GM23338 (cell line): ENCODE results near the gene GAB2. TPM values are rescaled to one million over a fixed set of nuclear protein-coding genes. Genes with fewer than 3 reads are reported as not detected.
"Not testable (repeated sequence)": the region's sequence is repeated elsewhere in the genome, so short reads cannot be mapped to it uniquely, and the experiment has no call there.

Experiments
- ATAC-seq: fragments of 200-7000 bp; cut with Tn5 transposase; 3 replicates; pipeline ENCODE4 v1.9.1; 2020
- DNase-seq: peaks from one replicate; pipeline ENCODE4 v3.0.0-alpha.2; 2015; ENCODE audit warnings: low spot score
- H2AFZ ChIP-seq: fragments of 200-600 bp; sonication (generic); 2 replicates; pipeline ENCODE4 v1.8.0; 2016; ENCODE audit warnings: antibody characterized with exemption, mild to moderate bottlenecking, moderate library complexity
- H3F3A ChIP-seq: fragments of 200-600 bp; sonication (generic); replicated peaks from 2 replicates; pipeline ENCODE4 v1.8.0; 2017; ENCODE audit warnings: antibody characterized with exemption, mixed run types, low read depth
- H3K27ac ChIP-seq: fragments of 200-600 bp; sonication (generic); 2 replicates; pipeline ENCODE4 v1.6.1; 2016; ENCODE audit warnings: low read depth
- H3K27me3 ChIP-seq: fragments of 200-600 bp; sonication (generic); 2 replicates; pipeline ENCODE4 v1.8.0; 2016; ENCODE audit warnings: mild to moderate bottlenecking, mixed run types, moderate library complexity; ENCODE audit not compliant: insufficient read depth
- H3K36me3 ChIP-seq: fragments of 200-600 bp; sonication (generic); 2 replicates; pipeline ENCODE4 v1.8.0; 2016; ENCODE audit warnings: mild to moderate bottlenecking; ENCODE audit not compliant: insufficient read depth
- H3K4me1 ChIP-seq: fragments of 200-600 bp; sonication (generic); 2 replicates; pipeline ENCODE4 v1.8.0; 2016; ENCODE audit warnings: mild to moderate bottlenecking, moderate library complexity; ENCODE audit not compliant: insufficient read depth
- H3K4me2 ChIP-seq: fragments of 200-600 bp; sonication (generic); 2 replicates; pipeline ENCODE4 v1.7.1; 2017; ENCODE audit warnings: mixed run types
- H3K4me3 ChIP-seq: fragments of 200-600 bp; sonication (generic); 2 replicates; pipeline ENCODE4 v1.6.1; 2016; ENCODE audit warnings: mixed run types
- H3K79me2 ChIP-seq: fragments of 200-600 bp; sonication (generic); replicated peaks from 2 replicates; pipeline ENCODE4 v1.8.0; 2017; ENCODE audit warnings: mild to moderate bottlenecking; ENCODE audit not compliant: insufficient read depth
- H3K9me2 ChIP-seq: fragments of 200-600 bp; sonication (generic); 2 replicates; pipeline ENCODE4 v1.8.0; 2017; ENCODE audit not compliant: insufficient read depth
- H4K20me1 ChIP-seq: fragments of 200-600 bp; sonication (generic); replicated peaks from 2 replicates; pipeline ENCODE4 v1.8.0; 2017; ENCODE audit warnings: mild to moderate bottlenecking; ENCODE audit not compliant: insufficient read depth
- H3K27ac Mint-ChIP-seq: 2 replicates; pipeline ENCODE4 v1.8.0; 2020; ENCODE audit warnings: inconsistent platforms, mild to moderate bottlenecking, moderate library complexity, mixed read lengths
- H3K27me3 Mint-ChIP-seq: 3 replicates; pipeline ENCODE4 v1.8.0; 2022; ENCODE audit warnings: low read depth, mild to moderate bottlenecking, moderate library complexity, mixed read lengths, inconsistent platforms; ENCODE audit not compliant: insufficient read depth, poor library complexity
- H3K36me3 Mint-ChIP-seq: 3 replicates; pipeline ENCODE4 v1.8.0; 2021; ENCODE audit warnings: low read depth, mild to moderate bottlenecking, inconsistent platforms, moderate library complexity, mixed read lengths
- H3K4me1 Mint-ChIP-seq: 3 replicates; pipeline ENCODE4 v1.8.0; 2020; ENCODE audit warnings: mild to moderate bottlenecking, inconsistent platforms, mixed read lengths
- H3K4me3 Mint-ChIP-seq: 3 replicates; pipeline ENCODE4 v1.8.0; 2021; ENCODE audit warnings: moderate library complexity, mild to moderate bottlenecking, inconsistent platforms, mixed read lengths
- H3K9me3 Mint-ChIP-seq: 3 replicates; pipeline ENCODE4 v1.8.0; 2020; ENCODE audit warnings: moderate library complexity, mild to moderate bottlenecking, inconsistent platforms, mixed read lengths
- EZH2 ChIP-seq: fragments of 200-600 bp; sonication (generic); IDR thresholded peaks from one replicate; pipeline ENCODE4 v1.8.0; 2017; ENCODE audit warnings: antibody characterized with exemption, mild to moderate bottlenecking, low read depth; ENCODE audit not compliant: unreplicated experiment
- EZH2phosphoT487 ChIP-seq: fragments of 200-600 bp; sonication (generic); IDR thresholded peaks from one replicate; pipeline ENCODE4 v1.8.1; 2018; ENCODE audit warnings: antibody characterized with exemption; ENCODE audit not compliant: unreplicated experiment
- POLR2AphosphoS5 ChIP-seq: IDR thresholded peaks from 2 replicates; pipeline ENCODE4 v1.6.1; 2016; ENCODE audit warnings: antibody characterized with exemption, low read depth
- STAT1 ChIP-seq: IDR thresholded peaks from one replicate; pipeline ENCODE4 v1.6.1; 2016; ENCODE audit warnings: antibody characterized with exemption; ENCODE audit not compliant: unreplicated experiment
- ZNF331 ChIP-seq: fragments of 250-450 bp; sonication (Bioruptor Pico); IDR thresholded peaks from 2 replicates; pipeline ENCODE4 v1.5.0; 2020; ENCODE audit warnings: low read depth, mild to moderate bottlenecking, moderate library complexity
- polyA plus RNA-seq: library from polyadenylated mRNA; unstranded; fragments of >200 nt; fragmentation: Nextera tagmentation; extraction: Ambion mirVana; gene quantifications from 2 replicates; pipeline ENCODE4 v1.2.1, GENCODE V29; 2016
- total RNA-seq: library from RNA; depleted of rRNA; stranded (reverse); fragments of >200 nt; shearing (Covaris generic); gene quantifications from 2 replicates; pipeline ENCODE4 v1.2.3, GENCODE V29; 2014
- TF ChIP-seq, protein P1 (sequence below): fragments of 250-450 bp; sonication (Bioruptor Pico); IDR thresholded peaks from 2 replicates; pipeline ENCODE4 v1.5.0; 2020; ENCODE audit warnings: mild to moderate bottlenecking, moderate library complexity
- TF ChIP-seq, protein P2 (sequence below), 2 experiments: fragments of 200-600 bp in 1 of 2; sonication (generic) in 1 of 2; conservative IDR thresholded peaks; 2 replicates each; pipeline versions ENCODE4 v1.5.1 to v1.6.1; 2016 to 2017; ENCODE audit warnings: antibody characterized with exemption in 2 of 2, low read depth in 2 of 2, mild to moderate bottlenecking in 2 of 2, moderate library complexity in 1 of 2
- TF ChIP-seq, protein P3 (sequence below): IDR thresholded peaks from 2 replicates; pipeline ENCODE4 v1.6.1; 2016; ENCODE audit warnings: antibody characterized with exemption
- TF ChIP-seq, protein P4 (sequence below): IDR thresholded peaks from one replicate; pipeline ENCODE4 v1.6.1; 2018; ENCODE audit warnings: antibody characterized with exemption; ENCODE audit not compliant: unreplicated experiment

Gene GAB2
- total and polyA plus RNA-seq, 2 experiments from 2014 or later, result 2.0 to 10.8 TPM

DNA sequence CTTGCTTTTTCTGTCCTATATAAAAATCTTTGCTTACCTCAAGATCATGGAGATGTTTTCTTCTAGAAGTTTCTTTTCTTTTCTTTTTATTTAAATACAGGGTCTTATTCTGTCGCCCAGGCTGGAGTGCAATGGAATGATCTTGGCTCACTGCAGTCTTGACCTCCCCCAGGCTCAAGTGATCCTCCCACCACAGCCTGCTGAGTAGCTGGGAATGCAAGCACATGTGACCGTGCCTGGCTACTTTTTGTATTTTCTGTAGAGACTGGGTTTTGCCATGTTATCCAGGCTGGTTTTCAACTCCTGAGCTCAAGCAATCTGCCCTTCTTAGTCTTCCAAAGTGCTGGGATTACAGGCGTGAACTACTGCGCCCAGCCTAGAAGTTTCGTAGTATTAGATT, 183.6 kb downstream of the GAB2 start (continued):
- TF ChIP-seq, protein P1, sequence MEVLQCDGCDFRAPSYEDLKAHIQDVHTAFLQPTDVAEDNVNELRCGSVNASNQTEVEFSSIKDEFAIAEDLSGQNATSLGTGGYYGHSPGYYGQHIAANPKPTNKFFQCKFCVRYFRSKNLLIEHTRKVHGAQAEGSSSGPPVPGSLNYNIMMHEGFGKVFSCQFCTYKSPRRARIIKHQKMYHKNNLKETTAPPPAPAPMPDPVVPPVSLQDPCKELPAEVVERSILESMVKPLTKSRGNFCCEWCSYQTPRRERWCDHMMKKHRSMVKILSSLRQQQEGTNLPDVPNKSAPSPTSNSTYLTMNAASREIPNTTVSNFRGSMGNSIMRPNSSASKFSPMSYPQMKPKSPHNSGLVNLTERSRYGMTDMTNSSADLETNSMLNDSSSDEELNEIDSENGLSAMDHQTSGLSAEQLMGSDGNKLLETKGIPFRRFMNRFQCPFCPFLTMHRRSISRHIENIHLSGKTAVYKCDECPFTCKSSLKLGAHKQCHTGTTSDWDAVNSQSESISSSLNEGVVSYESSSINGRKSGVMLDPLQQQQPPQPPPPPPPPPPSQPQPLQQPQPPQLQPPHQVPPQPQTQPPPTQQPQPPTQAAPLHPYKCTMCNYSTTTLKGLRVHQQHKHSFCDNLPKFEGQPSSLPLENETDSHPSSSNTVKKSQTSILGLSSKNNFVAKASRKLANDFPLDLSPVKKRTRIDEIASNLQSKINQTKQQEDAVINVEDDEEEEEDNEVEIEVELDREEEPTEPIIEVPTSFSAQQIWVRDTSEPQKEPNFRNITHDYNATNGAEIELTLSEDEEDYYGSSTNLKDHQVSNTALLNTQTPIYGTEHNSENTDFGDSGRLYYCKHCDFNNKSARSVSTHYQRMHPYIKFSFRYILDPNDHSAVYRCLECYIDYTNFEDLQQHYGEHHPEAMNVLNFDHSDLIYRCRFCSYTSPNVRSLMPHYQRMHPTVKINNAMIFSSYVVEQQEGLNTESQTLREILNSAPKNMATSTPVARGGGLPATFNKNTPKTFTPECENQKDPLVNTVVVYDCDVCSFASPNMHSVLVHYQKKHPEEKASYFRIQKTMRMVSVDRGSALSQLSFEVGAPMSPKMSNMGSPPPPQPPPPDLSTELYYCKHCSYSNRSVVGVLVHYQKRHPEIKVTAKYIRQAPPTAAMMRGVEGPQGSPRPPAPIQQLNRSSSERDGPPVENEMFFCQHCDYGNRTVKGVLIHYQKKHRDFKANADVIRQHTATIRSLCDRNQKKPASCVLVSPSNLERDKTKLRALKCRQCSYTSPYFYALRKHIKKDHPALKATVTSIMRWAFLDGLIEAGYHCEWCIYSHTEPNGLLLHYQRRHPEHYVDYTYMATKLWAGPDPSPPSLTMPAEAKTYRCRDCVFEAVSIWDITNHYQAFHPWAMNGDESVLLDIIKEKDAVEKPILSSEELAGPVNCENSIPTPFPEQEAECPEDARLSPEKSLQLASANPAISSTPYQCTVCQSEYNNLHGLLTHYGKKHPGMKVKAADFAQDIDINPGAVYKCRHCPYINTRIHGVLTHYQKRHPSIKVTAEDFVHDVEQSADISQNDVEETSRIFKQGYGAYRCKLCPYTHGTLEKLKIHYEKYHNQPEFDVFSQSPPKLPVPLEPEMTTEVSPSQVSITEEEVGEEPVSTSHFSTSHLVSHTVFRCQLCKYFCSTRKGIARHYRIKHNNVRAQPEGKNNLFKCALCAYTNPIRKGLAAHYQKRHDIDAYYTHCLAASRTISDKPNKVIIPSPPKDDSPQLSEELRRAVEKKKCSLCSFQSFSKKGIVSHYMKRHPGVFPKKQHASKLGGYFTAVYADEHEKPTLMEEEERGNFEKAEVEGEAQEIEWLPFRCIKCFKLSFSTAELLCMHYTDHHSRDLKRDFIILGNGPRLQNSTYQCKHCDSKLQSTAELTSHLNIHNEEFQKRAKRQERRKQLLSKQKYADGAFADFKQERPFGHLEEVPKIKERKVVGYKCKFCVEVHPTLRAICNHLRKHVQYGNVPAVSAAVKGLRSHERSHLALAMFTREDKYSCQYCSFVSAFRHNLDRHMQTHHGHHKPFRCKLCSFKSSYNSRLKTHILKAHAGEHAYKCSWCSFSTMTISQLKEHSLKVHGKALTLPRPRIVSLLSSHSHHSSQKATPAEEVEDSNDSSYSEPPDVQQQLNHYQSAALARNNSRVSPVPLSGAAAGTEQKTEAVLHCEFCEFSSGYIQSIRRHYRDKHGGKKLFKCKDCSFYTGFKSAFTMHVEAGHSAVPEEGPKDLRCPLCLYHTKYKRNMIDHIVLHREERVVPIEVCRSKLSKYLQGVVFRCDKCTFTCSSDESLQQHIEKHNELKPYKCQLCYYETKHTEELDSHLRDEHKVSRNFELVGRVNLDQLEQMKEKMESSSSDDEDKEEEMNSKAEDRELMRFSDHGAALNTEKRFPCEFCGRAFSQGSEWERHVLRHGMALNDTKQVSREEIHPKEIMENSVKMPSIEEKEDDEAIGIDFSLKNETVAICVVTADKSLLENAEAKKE (CRISPR knock-in tag), result no peak
- TF ChIP-seq, protein P2, sequence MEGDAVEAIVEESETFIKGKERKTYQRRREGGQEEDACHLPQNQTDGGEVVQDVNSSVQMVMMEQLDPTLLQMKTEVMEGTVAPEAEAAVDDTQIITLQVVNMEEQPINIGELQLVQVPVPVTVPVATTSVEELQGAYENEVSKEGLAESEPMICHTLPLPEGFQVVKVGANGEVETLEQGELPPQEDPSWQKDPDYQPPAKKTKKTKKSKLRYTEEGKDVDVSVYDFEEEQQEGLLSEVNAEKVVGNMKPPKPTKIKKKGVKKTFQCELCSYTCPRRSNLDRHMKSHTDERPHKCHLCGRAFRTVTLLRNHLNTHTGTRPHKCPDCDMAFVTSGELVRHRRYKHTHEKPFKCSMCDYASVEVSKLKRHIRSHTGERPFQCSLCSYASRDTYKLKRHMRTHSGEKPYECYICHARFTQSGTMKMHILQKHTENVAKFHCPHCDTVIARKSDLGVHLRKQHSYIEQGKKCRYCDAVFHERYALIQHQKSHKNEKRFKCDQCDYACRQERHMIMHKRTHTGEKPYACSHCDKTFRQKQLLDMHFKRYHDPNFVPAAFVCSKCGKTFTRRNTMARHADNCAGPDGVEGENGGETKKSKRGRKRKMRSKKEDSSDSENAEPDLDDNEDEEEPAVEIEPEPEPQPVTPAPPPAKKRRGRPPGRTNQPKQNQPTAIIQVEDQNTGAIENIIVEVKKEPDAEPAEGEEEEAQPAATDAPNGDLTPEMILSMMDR (conservative IDR thresholded peaks at IDR 0.05; ENCODE audit: low read depth in 2 of 2), result no peak
- TF ChIP-seq, protein P3, sequence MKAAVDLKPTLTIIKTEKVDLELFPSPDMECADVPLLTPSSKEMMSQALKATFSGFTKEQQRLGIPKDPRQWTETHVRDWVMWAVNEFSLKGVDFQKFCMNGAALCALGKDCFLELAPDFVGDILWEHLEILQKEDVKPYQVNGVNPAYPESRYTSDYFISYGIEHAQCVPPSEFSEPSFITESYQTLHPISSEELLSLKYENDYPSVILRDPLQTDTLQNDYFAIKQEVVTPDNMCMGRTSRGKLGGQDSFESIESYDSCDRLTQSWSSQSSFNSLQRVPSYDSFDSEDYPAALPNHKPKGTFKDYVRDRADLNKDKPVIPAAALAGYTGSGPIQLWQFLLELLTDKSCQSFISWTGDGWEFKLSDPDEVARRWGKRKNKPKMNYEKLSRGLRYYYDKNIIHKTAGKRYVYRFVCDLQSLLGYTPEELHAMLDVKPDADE, result no peak
- no peak for TF ChIP-seq STAT1
- TF ChIP-seq EZH2phosphoT487, result no peak
- no peak for TF ChIP-seq EZH2
- TF ChIP-seq ZNF331, result no peak
- TF ChIP-seq POLR2AphosphoS5, result no peak
- TF ChIP-seq, protein P4, sequence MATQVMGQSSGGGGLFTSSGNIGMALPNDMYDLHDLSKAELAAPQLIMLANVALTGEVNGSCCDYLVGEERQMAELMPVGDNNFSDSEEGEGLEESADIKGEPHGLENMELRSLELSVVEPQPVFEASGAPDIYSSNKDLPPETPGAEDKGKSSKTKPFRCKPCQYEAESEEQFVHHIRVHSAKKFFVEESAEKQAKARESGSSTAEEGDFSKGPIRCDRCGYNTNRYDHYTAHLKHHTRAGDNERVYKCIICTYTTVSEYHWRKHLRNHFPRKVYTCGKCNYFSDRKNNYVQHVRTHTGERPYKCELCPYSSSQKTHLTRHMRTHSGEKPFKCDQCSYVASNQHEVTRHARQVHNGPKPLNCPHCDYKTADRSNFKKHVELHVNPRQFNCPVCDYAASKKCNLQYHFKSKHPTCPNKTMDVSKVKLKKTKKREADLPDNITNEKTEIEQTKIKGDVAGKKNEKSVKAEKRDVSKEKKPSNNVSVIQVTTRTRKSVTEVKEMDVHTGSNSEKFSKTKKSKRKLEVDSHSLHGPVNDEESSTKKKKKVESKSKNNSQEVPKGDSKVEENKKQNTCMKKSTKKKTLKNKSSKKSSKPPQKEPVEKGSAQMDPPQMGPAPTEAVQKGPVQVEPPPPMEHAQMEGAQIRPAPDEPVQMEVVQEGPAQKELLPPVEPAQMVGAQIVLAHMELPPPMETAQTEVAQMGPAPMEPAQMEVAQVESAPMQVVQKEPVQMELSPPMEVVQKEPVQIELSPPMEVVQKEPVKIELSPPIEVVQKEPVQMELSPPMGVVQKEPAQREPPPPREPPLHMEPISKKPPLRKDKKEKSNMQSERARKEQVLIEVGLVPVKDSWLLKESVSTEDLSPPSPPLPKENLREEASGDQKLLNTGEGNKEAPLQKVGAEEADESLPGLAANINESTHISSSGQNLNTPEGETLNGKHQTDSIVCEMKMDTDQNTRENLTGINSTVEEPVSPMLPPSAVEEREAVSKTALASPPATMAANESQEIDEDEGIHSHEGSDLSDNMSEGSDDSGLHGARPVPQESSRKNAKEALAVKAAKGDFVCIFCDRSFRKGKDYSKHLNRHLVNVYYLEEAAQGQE, result no peak

DNA sequence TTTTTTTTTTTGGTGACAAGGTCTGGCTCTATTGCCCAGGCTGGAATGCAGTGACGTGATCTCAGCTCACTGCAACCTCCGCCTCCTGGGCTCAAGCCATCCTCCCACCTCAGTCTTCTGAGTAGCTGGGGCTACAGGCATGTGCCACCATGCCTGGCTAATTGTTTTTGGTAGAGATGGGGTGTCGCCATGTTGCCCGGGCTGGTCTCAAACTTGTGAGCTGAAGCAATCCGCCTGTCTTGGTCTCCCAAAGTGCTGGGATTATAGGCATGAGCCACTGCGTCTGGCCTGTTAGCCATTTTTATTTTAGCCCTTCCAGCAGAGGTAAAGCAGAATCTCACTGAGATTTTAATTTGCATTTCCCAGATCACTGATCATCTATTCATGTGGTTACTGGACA, 184.6 kb downstream of the GAB2 start:
- not testable (repeated sequence) for ATAC-seq, H3F3A ChIP-seq, H3K4me3 ChIP-seq, H3K27ac Mint-ChIP-seq, H3K9me3 Mint-ChIP-seq, H3K27ac ChIP-seq, H3K27me3 Mint-ChIP-seq, H3K4me2 ChIP-seq, H2AFZ ChIP-seq, H3K27me3 ChIP-seq, DNase-seq, H3K79me2 ChIP-seq, H3K4me1 Mint-ChIP-seq, H3K4me3 Mint-ChIP-seq, H3K9me2 ChIP-seq, H4K20me1 ChIP-seq, H3K36me3 ChIP-seq, H3K36me3 Mint-ChIP-seq, H3K4me1 ChIP-seq
